Measurements from ENCODE around the gene ARHGEF17.

ARHGEF17 gene

DNA sequence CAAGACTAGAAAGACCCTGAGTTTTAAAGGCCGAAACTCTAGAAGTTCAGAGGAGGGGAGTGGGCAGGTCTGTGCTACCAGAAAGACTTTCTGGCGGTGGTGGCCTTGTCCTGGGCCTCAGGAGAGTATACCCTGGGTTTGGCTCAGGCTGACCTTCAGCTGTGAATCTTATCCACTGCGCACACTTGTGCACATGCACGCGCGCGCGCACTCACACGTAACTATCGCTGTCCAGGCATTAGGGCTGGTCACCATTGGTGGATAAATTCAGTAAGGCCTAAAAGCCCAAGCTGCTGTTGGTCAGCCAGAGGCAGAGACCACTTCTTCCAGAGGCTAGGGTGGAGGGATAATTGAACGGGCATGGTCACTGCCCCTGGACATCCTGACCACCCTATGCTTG lies 25.1 kb downstream of the ARHGEF17 start:
- no peak for DNase-seq (ENCODE audit: low read depth, low spot score)

DNA sequence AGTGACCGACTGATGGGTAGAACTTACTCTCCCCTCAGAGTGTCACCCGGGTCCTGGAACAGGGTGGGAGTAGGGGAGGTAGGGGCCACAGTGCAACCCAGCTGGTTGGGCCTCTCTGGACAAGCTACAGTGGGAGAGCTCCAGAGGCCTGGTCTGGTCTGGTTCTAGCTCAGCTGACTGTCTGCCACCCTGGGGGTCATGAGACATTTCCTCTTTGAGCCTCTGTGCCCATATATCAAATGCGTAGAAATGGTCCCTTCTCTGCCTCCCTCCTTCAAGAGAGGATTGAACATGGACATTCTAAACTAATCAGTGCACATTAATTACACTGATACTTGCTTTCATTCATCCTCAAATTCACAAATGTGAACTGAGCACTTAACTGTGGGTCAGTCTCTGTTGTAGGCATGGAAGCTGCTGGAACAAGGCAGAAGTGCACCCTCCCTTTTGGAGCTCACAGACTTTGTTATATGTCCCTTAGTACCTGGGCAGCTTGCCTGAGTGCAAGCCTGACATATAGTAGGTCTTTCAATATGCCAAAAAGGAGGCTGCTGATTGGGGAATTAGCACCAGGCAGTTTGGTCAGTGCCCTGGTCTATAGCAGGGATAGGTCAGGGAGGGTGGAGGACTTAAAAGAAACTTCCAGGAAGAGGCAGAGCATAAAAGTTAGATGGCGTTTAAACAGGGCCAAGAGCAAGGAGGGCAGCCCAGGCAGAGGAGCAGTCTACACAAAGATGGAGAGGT lies 25.7 kb downstream of the ARHGEF17 start:
- no peak for DNase-seq (ENCODE audit: low read depth, low spot score)

DNA sequence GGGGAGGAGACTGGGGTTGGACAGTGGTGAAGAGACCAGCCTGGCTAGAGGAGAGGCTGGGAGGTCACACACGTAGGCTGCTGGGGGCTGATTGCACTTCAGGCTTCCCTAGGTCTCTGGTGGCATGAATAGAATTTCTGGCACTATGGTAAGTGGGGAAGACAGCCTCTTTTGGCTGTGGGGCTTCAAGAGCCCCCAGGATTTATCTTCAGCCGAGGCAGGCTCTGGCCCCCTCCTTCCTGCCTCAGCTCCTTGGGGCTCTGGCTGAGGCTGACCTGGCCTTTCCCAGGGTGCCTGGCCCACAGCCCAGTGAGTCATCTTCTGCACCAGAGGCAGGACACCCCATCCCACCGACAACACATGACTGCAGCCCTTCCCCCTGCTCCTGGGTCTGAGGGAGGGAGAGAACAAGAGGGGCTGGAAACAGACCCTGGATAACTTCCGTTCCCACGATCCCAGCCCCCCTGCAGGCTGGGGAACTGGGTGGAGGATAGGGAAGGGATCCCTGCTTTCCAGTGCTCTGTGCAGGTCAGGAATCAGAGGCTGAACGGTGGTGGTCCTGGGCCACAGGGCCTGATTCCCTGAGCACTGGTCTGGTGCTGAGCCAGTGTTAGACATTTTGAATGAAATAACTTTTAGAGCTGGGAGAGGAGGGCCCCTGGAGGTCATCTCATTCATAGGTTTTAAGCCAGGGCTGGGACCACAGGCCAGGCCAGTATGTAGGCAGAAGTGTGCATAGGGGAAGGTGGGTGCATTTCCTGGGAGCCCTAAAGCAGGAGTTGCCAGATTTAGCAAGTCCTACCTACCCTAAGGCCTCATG lies 26.5 kb downstream of the ARHGEF17 start:
- peak; percentile 87 for DNase-seq (ENCODE audit: low read depth, low spot score)

DNA sequence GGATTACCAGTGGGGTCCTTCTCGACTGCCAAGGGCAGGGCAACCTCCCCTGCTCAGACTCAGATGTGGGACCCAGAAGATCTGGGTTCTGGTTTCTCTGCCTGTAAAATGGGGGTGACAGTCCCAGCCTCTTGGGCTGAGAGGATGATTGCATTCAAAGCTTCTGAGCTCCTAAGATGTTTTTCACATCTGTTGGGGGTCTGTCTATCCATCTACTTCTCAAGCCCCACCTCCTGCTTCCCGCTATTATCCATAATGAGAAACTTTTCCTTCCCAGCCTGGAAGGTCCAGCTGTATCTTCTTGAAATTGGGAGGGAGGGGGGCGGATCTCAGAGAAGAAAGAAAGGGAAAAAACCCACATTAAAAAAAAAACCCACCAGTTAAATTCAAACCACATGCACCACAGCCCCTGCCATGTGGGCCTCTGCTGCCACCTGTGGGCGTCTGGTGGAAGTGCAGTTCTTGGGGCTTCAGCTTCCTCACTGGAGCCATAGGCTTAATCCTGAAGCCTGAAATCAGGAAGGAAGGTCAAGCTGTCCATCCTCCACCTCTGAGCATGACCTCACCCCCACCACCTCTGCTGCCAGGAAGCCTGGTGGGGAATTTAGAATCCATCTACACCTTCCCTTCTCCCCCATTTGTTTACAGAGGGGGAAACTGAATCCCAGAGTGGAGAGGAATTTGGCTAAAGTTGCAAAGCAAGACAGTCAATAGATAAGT lies 27.3 kb downstream of the ARHGEF17 start:
- peak; percentile 92 for DNase-seq (ENCODE audit: low read depth, low spot score)

GRCh38 chr11:73337846-73338245 lies 29.8 kb downstream of the ARHGEF17 start:
- DNase-seq (ENCODE audit: low read depth, low spot score): no peak

GRCh38 chr11:73338279-73338678 lies 30.2 kb downstream of the ARHGEF17 start:
- no peak for DNase-seq (ENCODE audit: low read depth, low spot score)

DNA sequence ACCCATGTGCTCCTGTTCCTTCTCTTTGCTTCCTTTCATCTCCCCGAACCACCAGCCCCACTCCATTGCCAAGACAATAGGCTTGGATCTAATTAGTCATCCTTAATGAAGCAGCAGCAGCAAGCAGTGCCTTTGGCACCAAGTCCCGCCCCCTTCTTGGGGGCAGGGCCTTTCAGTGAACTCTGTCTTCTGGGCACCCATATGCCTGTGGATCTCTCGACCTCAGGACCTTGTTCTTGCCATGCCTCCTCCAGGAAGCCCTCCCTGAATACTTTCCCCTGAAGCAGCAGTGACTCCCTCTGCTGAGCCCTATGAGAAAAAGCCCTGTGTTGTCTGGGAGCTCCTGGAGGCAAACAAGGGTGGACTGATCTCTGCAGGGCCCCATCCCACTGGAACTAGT lies 32.1 kb downstream of the ARHGEF17 start:
- no peak for DNase-seq (ENCODE audit: low read depth, low spot score)

GRCh38 chr11:73342633-73343032 lies 34.6 kb downstream of the ARHGEF17 start:
- DNase-seq (ENCODE audit: low read depth, low spot score): peak; percentile 63

DNA sequence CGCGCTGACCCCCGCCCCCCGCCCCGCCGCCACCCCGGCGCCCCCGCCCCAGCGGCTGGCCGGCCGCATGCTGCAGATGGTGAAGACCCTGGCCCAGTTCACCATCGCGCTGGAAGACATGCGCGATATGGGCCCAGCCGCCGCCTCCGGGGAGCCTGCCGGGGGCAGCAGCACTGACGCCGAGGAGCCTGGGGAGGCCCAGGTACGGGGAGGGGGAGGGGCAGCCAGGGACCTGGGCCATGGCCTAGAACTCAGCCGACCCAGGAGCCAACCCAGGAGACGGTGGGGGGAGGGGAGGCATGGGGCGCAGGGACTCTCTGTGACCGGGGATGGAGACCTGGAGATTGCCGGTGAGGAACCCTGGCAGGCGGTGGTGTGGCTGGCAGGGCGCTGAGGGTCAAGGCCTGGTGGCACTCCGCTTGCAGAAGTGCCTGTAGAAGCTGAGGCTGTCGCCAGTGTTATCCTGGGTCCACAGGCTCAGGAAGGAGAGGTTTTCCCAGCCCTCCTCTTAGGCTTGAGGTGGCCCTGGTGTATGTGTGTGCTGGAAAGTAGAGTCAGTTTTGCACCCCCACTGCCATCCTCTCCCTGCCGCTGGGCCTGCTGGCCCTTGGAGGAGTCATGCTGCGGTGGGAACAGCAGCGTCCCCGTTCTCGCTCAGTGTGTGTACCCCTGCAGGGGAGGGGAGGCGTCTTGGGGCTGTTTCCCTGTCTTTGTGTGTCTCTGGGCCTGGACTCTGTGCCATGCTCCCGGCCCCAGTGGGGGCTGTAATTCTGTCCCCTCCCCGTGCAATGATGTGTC lies 35.2 kb downstream of the ARHGEF17 start:
- no peak for DNase-seq (ENCODE audit: low read depth, low spot score)

DNA sequence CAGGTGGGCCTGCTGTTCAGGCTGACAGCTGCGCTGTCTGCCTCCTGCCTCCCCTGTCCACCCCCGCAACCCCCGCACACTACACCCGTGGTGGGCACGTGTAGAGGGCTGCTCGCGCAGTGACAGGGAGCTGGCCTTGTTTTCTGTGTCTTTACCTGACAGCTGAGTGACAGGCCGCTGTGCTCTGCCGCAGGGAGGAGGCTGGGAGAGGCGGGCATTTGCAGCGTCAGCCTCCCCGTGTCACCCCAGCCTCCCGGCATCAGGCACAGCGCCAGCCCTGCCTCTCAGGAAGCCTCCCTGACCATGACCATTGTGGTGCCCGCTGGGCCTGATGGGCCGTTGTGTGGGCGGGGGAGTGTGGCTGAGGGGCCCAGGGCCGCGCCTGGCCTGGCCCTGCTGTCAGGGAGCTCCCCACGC lies 36.1 kb downstream of the ARHGEF17 start:
- DNase-seq (ENCODE audit: low read depth, low spot score): peak; percentile 72

DNA sequence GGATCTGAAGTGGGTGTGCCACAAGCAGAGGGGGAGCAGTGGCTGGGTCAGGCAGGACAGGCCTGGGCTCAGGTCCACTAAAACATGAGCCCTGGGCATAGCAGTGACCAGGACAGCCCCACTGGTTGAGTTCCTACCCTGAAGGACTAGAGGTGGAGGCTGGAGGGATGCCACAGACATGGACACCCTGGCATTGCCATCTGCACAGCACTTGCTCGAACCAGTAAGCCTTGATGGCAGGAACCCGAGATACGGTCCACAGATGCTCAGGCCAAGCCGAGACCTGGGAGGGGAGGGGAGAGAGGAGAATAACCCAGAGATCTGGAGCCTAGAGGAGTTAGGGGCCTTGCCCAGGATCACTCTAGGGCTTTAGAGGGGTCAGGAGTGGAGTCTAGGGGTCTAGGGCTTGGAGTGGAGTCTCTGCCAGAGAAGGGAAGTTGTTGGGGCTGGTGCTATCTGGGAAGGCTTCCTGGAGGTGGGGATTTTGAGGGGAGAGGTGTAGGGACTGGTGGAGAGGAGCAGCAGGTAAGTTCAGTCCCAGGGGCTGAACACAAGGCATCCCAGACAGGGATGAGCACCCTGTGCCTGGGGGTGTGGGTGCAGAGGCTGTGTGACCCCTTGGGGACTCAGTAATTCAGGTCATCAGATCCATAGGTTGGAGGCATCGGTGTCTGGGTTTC lies 37.5 kb downstream of the ARHGEF17 start:
- DNase-seq (ENCODE audit: low read depth, low spot score): no peak

DNA sequence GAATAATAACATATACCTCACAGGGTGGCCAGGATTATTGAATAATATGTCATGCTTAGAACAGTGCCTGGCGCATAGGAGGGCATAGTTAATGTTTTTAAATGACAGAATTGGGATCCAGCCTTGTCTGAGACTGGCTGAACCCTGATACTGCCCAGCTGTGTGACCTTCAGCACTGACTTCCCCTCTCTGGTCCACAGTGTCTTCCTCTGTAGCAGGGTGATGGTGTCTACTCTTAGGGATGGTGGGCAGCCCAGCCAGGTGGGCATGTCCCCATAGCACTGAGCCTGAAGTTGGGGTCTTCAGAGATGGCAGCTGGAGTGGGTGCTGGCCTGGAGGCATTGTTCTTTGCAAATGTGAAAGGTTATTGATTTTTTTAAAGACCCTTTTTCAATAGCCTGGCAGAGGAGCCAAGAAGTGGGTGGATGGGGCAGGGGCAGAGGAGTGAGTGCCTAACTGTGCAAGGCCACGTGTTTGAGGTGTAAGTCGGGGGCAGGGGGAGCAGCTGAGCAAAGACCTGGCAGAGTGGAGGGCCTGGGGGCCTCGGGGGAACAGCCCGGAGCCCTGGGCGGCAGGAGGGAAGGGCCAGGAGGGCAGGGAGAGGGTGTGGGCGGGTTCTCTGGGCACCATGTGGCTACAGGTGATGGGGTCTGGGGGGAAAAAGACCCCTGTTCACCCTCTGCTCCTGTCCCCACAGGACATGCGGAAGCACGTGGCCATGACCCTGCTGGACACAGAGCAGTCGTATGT lies 38.3 kb downstream of the ARHGEF17 start:
- no peak for DNase-seq (ENCODE audit: low read depth, low spot score)

DNA sequence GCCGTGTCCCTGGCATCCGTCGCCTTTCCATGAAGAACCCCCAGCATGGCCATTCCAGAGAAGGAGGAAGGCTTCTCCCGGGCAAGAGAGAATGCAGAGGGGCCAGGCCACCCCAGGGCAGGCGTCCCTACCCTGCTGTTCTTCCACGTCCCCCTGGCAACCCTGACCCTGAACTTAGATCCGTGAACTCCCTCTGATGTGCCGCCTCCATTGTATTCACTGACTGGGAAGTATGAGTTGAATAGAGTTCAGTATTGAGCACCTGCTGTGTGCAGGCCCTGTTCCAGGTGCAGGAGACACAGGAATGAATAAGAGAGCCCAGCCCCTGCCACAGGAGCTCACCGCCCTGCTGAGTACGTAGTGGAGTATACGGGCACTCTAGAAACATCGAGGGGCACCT lies 39.0 kb downstream of the ARHGEF17 start:
- DNase-seq (ENCODE audit: low read depth, low spot score): no peak

DNA sequence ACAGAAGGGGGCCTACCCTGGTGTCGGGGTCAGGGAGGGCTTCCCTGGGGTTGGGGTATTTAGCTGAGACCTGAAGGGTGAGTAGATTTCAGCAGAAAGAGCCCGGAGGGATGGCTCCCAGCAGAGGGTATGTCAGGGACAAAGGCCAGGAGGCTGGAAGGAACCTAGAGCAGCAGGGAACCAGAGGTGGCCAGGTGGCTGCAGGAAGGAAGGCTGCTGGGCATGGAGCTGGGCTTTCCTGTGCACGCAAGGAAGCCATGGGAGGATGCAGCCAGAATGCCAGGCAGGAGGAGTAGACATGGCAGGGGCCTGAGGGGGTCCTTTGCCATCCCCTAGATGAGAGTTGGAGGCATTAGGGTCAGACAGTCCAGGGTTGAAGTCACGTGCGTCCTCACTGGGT lies 40.8 kb downstream of the ARHGEF17 start:
- no peak for DNase-seq (ENCODE audit: low read depth, low spot score)

GRCh38 chr11:73349633-73350032 lies 41.6 kb downstream of the ARHGEF17 start:
- no peak for DNase-seq (ENCODE audit: low read depth, low spot score)

GRCh38 chr11:73350908-73351636 lies 43.0 kb downstream of the ARHGEF17 start:
- DNase-seq (ENCODE audit: low read depth, low spot score): peak; percentile 78

DNA sequence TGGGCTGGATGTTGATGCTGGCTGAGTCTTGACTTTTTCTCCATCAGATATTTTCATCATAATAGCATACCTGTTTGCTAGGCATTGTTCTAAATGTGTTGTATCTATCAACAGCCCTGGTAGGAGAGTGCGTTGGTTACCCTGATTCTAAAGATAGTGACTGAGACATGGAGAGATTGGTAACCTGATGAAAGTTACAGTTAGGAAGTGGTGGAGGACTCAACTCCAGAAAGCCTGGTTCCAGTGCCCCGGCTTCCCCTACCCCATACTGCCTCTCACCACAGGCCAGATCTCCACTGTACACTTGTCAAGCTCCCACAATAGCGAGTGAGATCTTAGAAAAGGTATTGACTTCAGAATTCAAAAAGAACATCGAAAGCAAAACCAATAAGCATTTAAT lies 45.3 kb downstream of the ARHGEF17 start:
- DNase-seq (ENCODE audit: low read depth, low spot score): no peak

- DNase-seq (ENCODE audit: low read depth, low spot score): no peak
Observed at GRCh38 chr11:73355109-73355508, 47.0 kb downstream of the ARHGEF17 start.
